HCT116 (cell line): ENCODE measurements around the gene KRT2. TPM values are rescaled to one million over a fixed set of nuclear protein-coding genes. Genes with fewer than 3 reads are reported as not detected.

ENCODE experiments used
- ATAC-seq: fragments of 200-7000 bp; cut with Tn5 transposase; 2 replicates; pipeline ENCODE4 v1.9.1; 2020; ENCODE audit warnings: mild to moderate bottlenecking, moderate library complexity
- BruUV-seq: library from RNA; stranded (reverse); fragments of 400-500 nt; replicated peaks from 2 replicates; lab custom pipeline; 2021; lab: Mats Ljungman, UMichigan
- CTCF ChIA-PET: fragments of 300-600 bp; sonication (Branson Sonifier 250); formaldehyde crosslinking; loops from one replicate; lab custom pipeline; 2021; ENCODE audit warnings: antibody characterized with exemption; lab: Charles Lee
- POLR2A ChIA-PET: fragments of 300-600, 350-600 bp; sonication (Branson Sonifier 250); formaldehyde crosslinking; loops from one replicate; lab custom pipeline; 2021; ENCODE audit warnings: antibody characterized with exemption; lab: Charles Lee
- RAD21 ChIA-PET, 2 experiments: fragments of 300-600 bp; sonication (Branson Sonifier 250); formaldehyde crosslinking; loops; one replicate each; lab custom pipeline; 2023; ENCODE audit warnings: low total read pairs in 2 of 2; ENCODE audit not compliant: uncharacterized antibody in 2 of 2, unreplicated experiment in 2 of 2, low non-redundant PET in 1 of 2; lab: Charles Lee
- DNase-seq: peaks from one replicate; pipeline ENCODE4 v3.0.0-alpha.2; 2010; ENCODE audit warnings: low read depth, low spot score
- H2AFZ ChIP-seq: fragments of 200-600 bp; shearing (Covaris generic), sonication (generic); 2 replicates; pipeline ENCODE4 v1.6.1; 2017; ENCODE audit warnings: low read depth, mixed run types, mixed read lengths, antibody characterized with exemption, low read length; ENCODE audit not compliant: poor library complexity, severe bottlenecking
- H3K27ac ChIP-seq: 2 replicates; pipeline ENCODE4 v1.5.1; 2012; ENCODE audit warnings: low read depth, low read length
- H3K27me3 ChIP-seq: fragments of 200-600 bp; sonication (generic); 2 replicates; pipeline ENCODE4 v1.6.1; 2016; ENCODE audit warnings: mixed run types, low read length, mixed read lengths; ENCODE audit not compliant: insufficient read depth
- H3K36me3 ChIP-seq, 2 experiments: fragments of 200-500 bp in 1 of 2; fragments of 200-600 bp in 1 of 2; sonication (Bioruptor generic) in 1 of 2; sonication (generic) in 1 of 2; 2 replicates each; pipeline versions ENCODE4 v1.5.1 to v1.6.1; 2014 to 2016; ENCODE audit warnings: low read length in 2 of 2, inconsistent platforms in 1 of 2, mixed read lengths in 1 of 2, mixed run types in 1 of 2; ENCODE audit not compliant: insufficient read depth in 2 of 2, control insufficient read depth in 1 of 2
- H3K4me1 ChIP-seq, 2 experiments: fragments of 200-600 bp in 1 of 2; sonication (generic) in 1 of 2; 2 replicates each; pipeline versions ENCODE4 v1.5.1 to v1.6.1; 2012 to 2017; ENCODE audit warnings: low read length in 2 of 2, inconsistent platforms in 1 of 2, mild to moderate bottlenecking in 1 of 2, mixed read lengths in 1 of 2, mixed run types in 1 of 2, moderate library complexity in 1 of 2; ENCODE audit not compliant: insufficient read depth in 2 of 2, control insufficient read depth in 1 of 2
- H3K4me2 ChIP-seq: fragments of 200-600 bp; sonication (generic); 2 replicates; pipeline ENCODE4 v1.6.1; 2017; ENCODE audit warnings: mixed run types, low read length, mixed read lengths
- H3K4me3 ChIP-seq, 2 experiments: fragments of 200-600 bp in 1 of 2; sonication (generic) in 1 of 2; replicated peaks in 1 of 2; 2 replicates each; pipeline ENCODE4 v1.5.1; 2011 to 2016; ENCODE audit warnings: low read length in 2 of 2, control low read depth in 1 of 2, low read depth in 1 of 2, mild to moderate bottlenecking in 1 of 2, mixed read lengths in 1 of 2, mixed run types in 1 of 2
- H3K79me2 ChIP-seq: fragments of 200-600 bp; sonication (generic); 2 replicates; pipeline ENCODE4 v1.6.1; 2017; ENCODE audit warnings: mild to moderate bottlenecking, mixed run types, low read length, moderate library complexity, mixed read lengths; ENCODE audit not compliant: insufficient read depth
- H3K9ac ChIP-seq: fragments of 200-600 bp; sonication (generic); 2 replicates; pipeline ENCODE4 v1.6.1; 2016; ENCODE audit warnings: low read length, mixed read lengths
- H3K9me2 ChIP-seq: fragments of 200-600 bp; sonication (generic), shearing (Covaris generic); 2 replicates; pipeline ENCODE4 v1.6.1; 2017; ENCODE audit warnings: mixed run types, mild to moderate bottlenecking, moderate library complexity; ENCODE audit not compliant: insufficient read depth
- H3K9me3 ChIP-seq, 2 experiments: fragments of 200-500 bp in 1 of 2; fragments of 200-600 bp in 1 of 2; sonication (Bioruptor generic) in 1 of 2; sonication (generic) in 1 of 2; 2 replicates each; pipeline ENCODE4 v1.6.1; 2014 to 2017; ENCODE audit warnings: low read length in 2 of 2, mixed read lengths in 2 of 2, inconsistent platforms in 1 of 2, low read depth in 1 of 2, mild to moderate bottlenecking in 1 of 2, mixed run types in 1 of 2, moderate library complexity in 1 of 2; ENCODE audit not compliant: control insufficient read depth in 1 of 2, insufficient read depth in 1 of 2
- H4K20me1 ChIP-seq: fragments of 200-600 bp; sonication (generic), shearing (Covaris generic); 2 replicates; pipeline ENCODE4 v1.6.1; 2017; ENCODE audit warnings: mixed run types, mild to moderate bottlenecking, moderate library complexity; ENCODE audit not compliant: insufficient read depth
- CBX3 ChIP-seq: IDR thresholded peaks from 2 replicates; pipeline ENCODE4 v1.6.1; 2012; ENCODE audit warnings: low read depth
- CEBPB ChIP-seq: IDR thresholded peaks from 2 replicates; pipeline ENCODE4 v1.6.1; 2012; ENCODE audit warnings: low read depth
- EGR1 ChIP-seq: IDR thresholded peaks from 2 replicates; pipeline ENCODE4 v1.6.1; 2012; ENCODE audit warnings: low read depth
- EZH2 ChIP-seq: fragments of 200-600 bp; sonication (generic); IDR thresholded peaks from 2 replicates; pipeline ENCODE4 v1.6.1; 2017; ENCODE audit warnings: antibody characterized with exemption, mixed run types
- EZH2phosphoT487 ChIP-seq: fragments of 200-600 bp; IDR thresholded peaks from 2 replicates; pipeline ENCODE4 v1.6.1; 2018; ENCODE audit warnings: antibody characterized with exemption, borderline replicate concordance
- JUND ChIP-seq: IDR thresholded peaks from 2 replicates; pipeline ENCODE4 v1.6.1; 2012
- POLR2AphosphoS5 ChIP-seq: IDR thresholded peaks from 2 replicates; pipeline ENCODE4 v1.6.1; 2011; ENCODE audit warnings: mild to moderate bottlenecking, low read depth, low read length, moderate library complexity
- RAD21 ChIP-seq: IDR thresholded peaks from 2 replicates; pipeline ENCODE4 v1.6.1; 2012; ENCODE audit warnings: low read depth, mild to moderate bottlenecking
- SIN3A ChIP-seq: IDR thresholded peaks from 2 replicates; pipeline ENCODE4 v1.6.1; 2012; ENCODE audit warnings: low read depth
- SRF ChIP-seq: IDR thresholded peaks from 2 replicates; pipeline ENCODE4 v1.6.1; 2012; ENCODE audit warnings: low read depth
- YY1 ChIP-seq: IDR thresholded peaks from 2 replicates; pipeline ENCODE4 v1.6.1; 2011; ENCODE audit warnings: low read length, low read depth, moderate library complexity, mild to moderate bottlenecking; ENCODE audit not compliant: insufficient replicate concordance; ENCODE audit errors: extremely low read depth
- ZFX ChIP-seq: fragments of 450-650 bp; IDR thresholded peaks from 2 replicates; pipeline ENCODE4 v1.6.1; 2017
- ZNF274 ChIP-seq: fragments of 200-500 bp; sonication (Bioruptor generic); IDR thresholded peaks from 2 replicates; pipeline ENCODE4 v1.6.1; 2014; ENCODE audit warnings: mild to moderate bottlenecking, low read depth, low read length, inconsistent platforms
- intact Hi-C: fragments of 100-400 bp; cut with micrococcal nuclease; formaldehyde crosslinking; loops from 2 replicates; pipeline ENCODE4 v1.10.0; 2022
- total RNA-seq: library from RNA; stranded (reverse); gene quantifications from one replicate; pipeline ENCODE4 v1.2.1, GENCODE V29; 2021; ENCODE audit not compliant: unreplicated experiment
- TF ChIP-seq, protein P1 (sequence below): IDR thresholded peaks from 2 replicates; pipeline ENCODE4 v1.6.1; 2011; ENCODE audit warnings: mild to moderate bottlenecking, low read length, moderate library complexity; ENCODE audit not compliant: insufficient replicate concordance; ENCODE audit errors: extremely low read depth
- TF ChIP-seq, protein P2 (sequence below): IDR thresholded peaks from 2 replicates; pipeline ENCODE4 v1.6.1; 2012; ENCODE audit warnings: low read depth

Gene KRT2
- total RNA-seq, 1 experiment from 2014 or later = not detected

DNA sequence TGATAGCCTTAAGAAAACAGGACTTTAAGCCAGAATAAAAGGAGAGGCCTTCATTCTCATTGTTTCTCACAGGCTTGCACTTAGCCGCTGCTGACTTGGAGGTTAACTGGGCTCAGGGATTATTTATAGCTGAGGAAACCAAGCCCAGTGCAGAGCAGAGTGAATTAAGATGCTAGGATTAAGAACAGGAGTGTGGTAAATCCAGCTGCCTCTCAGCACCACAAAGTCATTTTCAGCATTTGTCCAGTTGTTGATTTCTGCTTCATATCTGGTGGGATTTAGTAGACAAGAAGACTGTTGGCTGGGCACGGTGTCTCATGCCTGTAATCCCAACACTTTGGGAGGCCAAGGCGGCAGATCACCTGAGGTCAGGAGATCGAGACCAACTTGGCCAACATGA, 19.4 kb downstream of the KRT2 start:
- Histone ChIP-seq H3K9ac (no peak overlapping the region), H2AFZ (no peak overlapping the region), H3K4me2 (no peak overlapping the region), H3K36me3 (no peaks in the 10 kb centered on the region), H3K4me3 (no peak overlapping the region), H3K79me2 (no peaks in the 10 kb centered on the region), H4K20me1 (no peaks in the 10 kb centered on the region), H3K9me2 (no peaks in the 10 kb centered on the region), H3K4me1 (no peaks in the 10 kb centered on the region), H3K27me3 (no peaks in the 10 kb centered on the region), H3K9me3 (no peaks in the 10 kb centered on the region), H3K27ac (no peak overlapping the region)
- ChIA-PET POLR2A (no interaction called here), RAD21 (no interaction called here), CTCF (no interaction called here)
- ATAC-seq (no peak), DNase-seq (no peak)
- BruUV-seq = no TSS peak
- TF ChIP-seq YY1 = no peak
- no peak for TF ChIP-seq RAD21
- TF ChIP-seq CEBPB = no peak
- intact Hi-C loops = no loop called here

DNA sequence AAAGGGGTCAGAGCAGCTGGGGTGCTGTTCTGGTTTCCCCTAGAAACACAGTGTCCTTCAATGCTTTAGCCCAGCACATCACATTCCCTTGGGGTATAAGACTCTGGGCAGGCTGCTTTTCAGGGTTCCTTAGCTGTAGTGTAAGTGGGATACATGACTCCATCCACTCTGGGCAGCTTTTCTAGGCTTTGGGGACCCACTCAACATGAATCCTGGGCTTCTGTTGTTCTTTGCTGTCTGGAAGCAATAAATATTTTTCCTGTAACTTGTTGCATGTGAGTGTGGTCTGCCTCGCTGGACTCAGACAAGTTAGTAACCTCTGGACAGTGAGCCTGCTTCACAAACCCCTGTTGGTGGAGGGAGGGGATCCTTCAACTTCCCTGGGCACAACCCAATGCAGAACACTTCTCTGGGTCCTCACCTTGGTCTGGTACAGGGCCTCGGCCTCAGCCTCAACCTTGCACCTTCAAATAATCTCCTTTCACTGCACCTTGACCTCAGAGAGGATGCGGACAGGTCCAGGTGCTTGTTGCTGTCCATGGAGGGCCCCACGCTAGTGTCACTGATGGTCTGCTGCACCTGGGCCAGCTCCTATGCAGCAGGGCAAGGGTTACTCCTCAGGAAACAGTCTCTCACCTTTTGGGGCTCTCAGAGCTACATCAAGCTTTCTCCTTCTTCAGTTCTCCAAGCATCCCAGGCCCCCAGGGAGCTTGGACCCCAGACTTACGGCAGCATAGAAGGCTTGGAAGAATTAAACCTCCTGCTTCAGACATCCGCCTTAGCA, 20.1 kb downstream of the KRT2 start:
- H3K36me3 ChIP-seq = no peaks in the 10 kb centered on the region
- H3K9ac ChIP-seq = no peak overlapping the region
- no peak for ATAC-seq
- no peak for DNase-seq
- ChIA-PET CTCF (no interaction called here), POLR2A (no interaction called here), RAD21 (no interaction called here)
- H3K4me1 ChIP-seq = no peaks in the 10 kb centered on the region
- H3K4me3 ChIP-seq = no peak overlapping the region
- no peaks in the 10 kb centered on the region for H4K20me1 ChIP-seq
- H2AFZ ChIP-seq = no peak overlapping the region
- H3K27ac ChIP-seq = no peak overlapping the region
- intact Hi-C loops = no loop called here
- H3K9me2 ChIP-seq = no peaks in the 10 kb centered on the region
- H3K4me2 ChIP-seq = no peak overlapping the region
- no peaks in the 10 kb centered on the region for H3K79me2 ChIP-seq
- H3K27me3 ChIP-seq = no peaks in the 10 kb centered on the region
- H3K9me3 ChIP-seq = no peaks in the 10 kb centered on the region
- no TSS peak for BruUV-seq
- TF ChIP-seq ZNF274 (no peak), JUND (no peak), SRF (no peak), EZH2phosphoT487 (no peak), RAD21 (no peak), SIN3A (no peak), YY1 (no peak), POLR2AphosphoS5 (no peak), EZH2 (no peak), CBX3 (no peak), EGR1 (no peak), ZFX (no peak), CEBPB (no peak)
- TF ChIP-seq, protein P1, sequence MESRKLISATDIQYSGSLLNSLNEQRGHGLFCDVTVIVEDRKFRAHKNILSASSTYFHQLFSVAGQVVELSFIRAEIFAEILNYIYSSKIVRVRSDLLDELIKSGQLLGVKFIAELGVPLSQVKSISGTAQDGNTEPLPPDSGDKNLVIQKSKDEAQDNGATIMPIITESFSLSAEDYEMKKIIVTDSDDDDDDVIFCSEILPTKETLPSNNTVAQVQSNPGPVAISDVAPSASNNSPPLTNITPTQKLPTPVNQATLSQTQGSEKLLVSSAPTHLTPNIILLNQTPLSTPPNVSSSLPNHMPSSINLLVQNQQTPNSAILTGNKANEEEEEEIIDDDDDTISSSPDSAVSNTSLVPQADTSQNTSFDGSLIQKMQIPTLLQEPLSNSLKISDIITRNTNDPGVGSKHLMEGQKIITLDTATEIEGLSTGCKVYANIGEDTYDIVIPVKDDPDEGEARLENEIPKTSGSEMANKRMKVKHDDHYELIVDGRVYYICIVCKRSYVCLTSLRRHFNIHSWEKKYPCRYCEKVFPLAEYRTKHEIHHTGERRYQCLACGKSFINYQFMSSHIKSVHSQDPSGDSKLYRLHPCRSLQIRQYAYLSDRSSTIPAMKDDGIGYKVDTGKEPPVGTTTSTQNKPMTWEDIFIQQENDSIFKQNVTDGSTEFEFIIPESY = no peak
- TF ChIP-seq, protein P2, sequence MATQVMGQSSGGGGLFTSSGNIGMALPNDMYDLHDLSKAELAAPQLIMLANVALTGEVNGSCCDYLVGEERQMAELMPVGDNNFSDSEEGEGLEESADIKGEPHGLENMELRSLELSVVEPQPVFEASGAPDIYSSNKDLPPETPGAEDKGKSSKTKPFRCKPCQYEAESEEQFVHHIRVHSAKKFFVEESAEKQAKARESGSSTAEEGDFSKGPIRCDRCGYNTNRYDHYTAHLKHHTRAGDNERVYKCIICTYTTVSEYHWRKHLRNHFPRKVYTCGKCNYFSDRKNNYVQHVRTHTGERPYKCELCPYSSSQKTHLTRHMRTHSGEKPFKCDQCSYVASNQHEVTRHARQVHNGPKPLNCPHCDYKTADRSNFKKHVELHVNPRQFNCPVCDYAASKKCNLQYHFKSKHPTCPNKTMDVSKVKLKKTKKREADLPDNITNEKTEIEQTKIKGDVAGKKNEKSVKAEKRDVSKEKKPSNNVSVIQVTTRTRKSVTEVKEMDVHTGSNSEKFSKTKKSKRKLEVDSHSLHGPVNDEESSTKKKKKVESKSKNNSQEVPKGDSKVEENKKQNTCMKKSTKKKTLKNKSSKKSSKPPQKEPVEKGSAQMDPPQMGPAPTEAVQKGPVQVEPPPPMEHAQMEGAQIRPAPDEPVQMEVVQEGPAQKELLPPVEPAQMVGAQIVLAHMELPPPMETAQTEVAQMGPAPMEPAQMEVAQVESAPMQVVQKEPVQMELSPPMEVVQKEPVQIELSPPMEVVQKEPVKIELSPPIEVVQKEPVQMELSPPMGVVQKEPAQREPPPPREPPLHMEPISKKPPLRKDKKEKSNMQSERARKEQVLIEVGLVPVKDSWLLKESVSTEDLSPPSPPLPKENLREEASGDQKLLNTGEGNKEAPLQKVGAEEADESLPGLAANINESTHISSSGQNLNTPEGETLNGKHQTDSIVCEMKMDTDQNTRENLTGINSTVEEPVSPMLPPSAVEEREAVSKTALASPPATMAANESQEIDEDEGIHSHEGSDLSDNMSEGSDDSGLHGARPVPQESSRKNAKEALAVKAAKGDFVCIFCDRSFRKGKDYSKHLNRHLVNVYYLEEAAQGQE = no peak
